HepG2 (cell line): ENCODE measurements around the gene CLTCL1. TPM values are rescaled to one million over a fixed set of nuclear protein-coding genes. Genes with fewer than 3 reads are reported as not detected.

Experiments used
- AFF4 ChIP-seq: sonication (generic); formaldehyde crosslinking; IDR thresholded peaks from 2 replicates; pipeline ENCODE4 v1.4.0; 2020; ENCODE audit warnings: missing genetic modification reagents
- BATF2 ChIP-seq: sonication (generic); formaldehyde crosslinking; IDR thresholded peaks from 2 replicates; pipeline ENCODE4 v1.8.0; 2022; ENCODE audit warnings: mild to moderate bottlenecking, missing genetic modification reagents, moderate library complexity
- JARID2 ChIP-seq: sonication (generic); formaldehyde crosslinking; IDR thresholded peaks from 2 replicates; pipeline ENCODE4 v1.8.1; 2023; ENCODE audit warnings: missing genetic modification reagents, inconsistent platforms; ENCODE audit not compliant: insufficient replicate concordance
- MZF1 ChIP-seq: sonication (generic); formaldehyde crosslinking; IDR thresholded peaks from 2 replicates; pipeline ENCODE4 v1.8.1; 2023; ENCODE audit warnings: mild to moderate bottlenecking, missing genetic modification reagents, borderline replicate concordance
- NCOA1 ChIP-seq: sonication (generic); formaldehyde crosslinking; IDR thresholded peaks from 2 replicates; pipeline ENCODE4 v1.9.0; 2021; ENCODE audit warnings: missing genetic modification reagents
- POLR2AphosphoS2 ChIP-seq: IDR thresholded peaks from 2 replicates; pipeline ENCODE4 v1.6.1; 2011; ENCODE audit warnings: low read depth, low read length, improper control_type of control experiment
- RFXAP ChIP-seq: sonication (generic); formaldehyde crosslinking; IDR thresholded peaks from 2 replicates; pipeline ENCODE4 v1.4.0; 2020; ENCODE audit warnings: missing genetic modification reagents, borderline replicate concordance
- RXRA ChIP-seq: sonication (generic); formaldehyde crosslinking; IDR thresholded peaks from 2 replicates; pipeline ENCODE4 v1.5.1; 2020; ENCODE audit warnings: missing genetic modification reagents
- SCMH1 ChIP-seq: sonication (generic); formaldehyde crosslinking; IDR thresholded peaks from 2 replicates; pipeline ENCODE4 v1.9.0; 2021; ENCODE audit warnings: missing genetic modification reagents, mild to moderate bottlenecking, borderline replicate concordance
- SOX5 ChIP-seq: IDR thresholded peaks from 2 replicates; pipeline ENCODE4 v1.6.1; 2016; ENCODE audit warnings: borderline replicate concordance
- ZFP62 ChIP-seq: sonication (generic); formaldehyde crosslinking; IDR thresholded peaks from 2 replicates; pipeline ENCODE4 v1.4.0; 2020; ENCODE audit warnings: missing genetic modification reagents
- ZFX ChIP-seq: sonication (generic); formaldehyde crosslinking; IDR thresholded peaks from 2 replicates; pipeline ENCODE4 v1.4.0; 2020; ENCODE audit warnings: mild to moderate bottlenecking, low read depth, missing genetic modification reagents, moderate library complexity
- ZNF235 ChIP-seq: sonication (generic); formaldehyde crosslinking; IDR thresholded peaks from 2 replicates; pipeline ENCODE4 v1.8.1; 2023; ENCODE audit warnings: mild to moderate bottlenecking, missing genetic modification reagents, borderline replicate concordance
- ZNF292 ChIP-seq: sonication (generic); formaldehyde crosslinking; IDR thresholded peaks from 2 replicates; pipeline ENCODE4 v1.8.1; 2022; ENCODE audit warnings: mild to moderate bottlenecking, low read depth, missing genetic modification reagents, borderline replicate concordance
- ZNF558 ChIP-seq: sonication (generic); formaldehyde crosslinking; IDR thresholded peaks from 2 replicates; pipeline ENCODE4 v1.9.0; 2022; ENCODE audit warnings: mild to moderate bottlenecking, missing genetic modification reagents, borderline replicate concordance
- ZNF704 ChIP-seq: sonication (generic); formaldehyde crosslinking; IDR thresholded peaks from 2 replicates; pipeline ENCODE4 v1.8.1; 2023; ENCODE audit warnings: mild to moderate bottlenecking, inconsistent platforms, moderate library complexity, missing genetic modification reagents, borderline replicate concordance
- ZNF740 ChIP-seq: sonication (generic); formaldehyde crosslinking; IDR thresholded peaks from 2 replicates; pipeline ENCODE4 v1.4.0; 2020; ENCODE audit warnings: missing genetic modification reagents
- polyA plus RNA-seq, 8 experiments: library from polyadenylated mRNA; depleted of rRNA in 3 of 8; stranded (reverse) in 7 of 8; unstranded in 1 of 8; fragments of >200 nt; fragmentation: Illumina TruSeq in 4 of 8; extraction: Trizol in 4 of 8; gene quantifications; 2 replicates each; pipeline versions ENCODE4 v1.2.1 to v1.2.3, GENCODE V29; 2011 to 2016; ENCODE audit warnings: low read depth in 4 of 8, missing spikeins in 1 of 8, mixed read lengths in 1 of 8; ENCODE audit not compliant: insufficient read depth in 1 of 8
- total RNA-seq, 5 experiments: library from RNA; depleted of rRNA; stranded (reverse); fragments of >200 nt; fragmentation: Illumina TruSeq; extraction: Trizol; gene quantifications; 2 replicates each; pipeline ENCODE4 v1.2.3, GENCODE V29; 2016; ENCODE audit warnings: low read depth in 1 of 5
- TF ChIP-seq, protein P1 (sequence below): IDR thresholded peaks from 2 replicates; pipeline ENCODE4 v1.6.1; 2016
- TF ChIP-seq, protein P2 (sequence below): IDR thresholded peaks from 2 replicates; pipeline ENCODE4 v1.6.1; 2016

The CLTCL1 gene
- total and polyA plus RNA-seq, 2 of the 13 experiments (the other 11 are each of a cell fraction or from before 2014, with no cell fraction given): 8.1 to 10.9 TPM

DNA sequence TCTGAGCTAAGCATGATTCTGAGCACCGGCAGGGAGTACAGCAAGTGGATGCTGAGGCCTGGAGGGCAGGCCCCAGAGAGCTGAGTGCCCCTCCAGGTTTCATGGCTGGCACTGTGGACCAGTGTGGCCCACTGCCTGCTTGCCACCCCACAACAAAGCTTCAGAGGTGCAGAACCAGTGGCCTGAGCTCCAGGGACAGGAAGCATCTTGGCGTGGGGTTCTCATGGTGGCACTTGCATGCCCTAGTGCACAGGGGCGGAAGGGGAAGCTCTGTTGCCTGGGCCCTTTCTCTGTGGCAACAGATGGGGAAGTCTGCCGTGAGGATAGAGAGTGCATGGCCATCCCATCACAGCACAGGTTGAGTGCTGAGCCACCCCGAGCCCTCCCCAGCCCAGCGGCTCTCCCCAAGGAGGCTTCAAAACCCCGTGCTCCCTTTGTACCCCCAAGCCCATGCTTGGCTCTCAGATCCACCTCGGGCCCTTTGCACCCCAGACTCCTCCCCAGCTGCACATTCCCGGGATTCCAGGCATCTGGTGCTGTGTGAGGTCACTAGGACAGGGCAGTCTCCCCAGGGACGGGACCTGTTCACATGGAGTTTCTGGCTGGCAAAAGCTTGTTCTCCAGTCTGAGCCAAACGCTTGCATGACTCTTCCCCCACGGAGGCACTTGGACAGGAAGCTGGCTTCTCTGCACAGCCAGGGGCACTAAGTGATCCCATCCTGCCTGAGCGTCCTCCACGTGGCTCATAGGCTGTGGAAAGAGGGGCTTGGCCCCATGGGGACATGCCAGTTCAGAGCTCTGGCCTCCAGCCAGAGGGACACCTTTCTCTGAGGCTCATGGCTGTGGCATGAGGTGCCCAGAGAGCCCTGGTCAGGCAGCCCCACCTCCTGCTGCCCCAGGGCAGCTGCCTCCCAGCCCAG lies 117.2 kb downstream of the CLTCL1 start (continued):
- TF ChIP-seq ZNF704 (CRISPR knock-in tag) (no peak), BATF2 (CRISPR knock-in tag) (0 out of 2 replicates have a peak, but pooled peaks have one; percentile 29), NCOA1 (CRISPR knock-in tag) (peak; percentile 39; the same call in 1 of the 2 replicates), ZNF292 (no peak), JARID2 (CRISPR knock-in tag) (no peak), ZFX (CRISPR knock-in tag) (no peak), ZFP62 (CRISPR knock-in tag) (no peak), SOX5 (CRISPR knock-in tag) (0 out of 2 replicates have a peak, but pooled peaks have one; percentile 9), ZNF235 (no peak), ZNF740 (CRISPR knock-in tag) (no peak), ZNF558 (CRISPR knock-in tag) (no peak), RFXAP (0 out of 2 replicates have a peak, but pooled peaks have one; percentile 60), AFF4 (CRISPR knock-in tag) (no peak), SCMH1 (CRISPR knock-in tag) (no peak), RXRA (CRISPR knock-in tag) (peak; percentile 59; the same call in 1 of the 2 replicates), MZF1 (CRISPR knock-in tag) (no peak), POLR2AphosphoS2 (no peak)
- TF ChIP-seq, protein P1, sequence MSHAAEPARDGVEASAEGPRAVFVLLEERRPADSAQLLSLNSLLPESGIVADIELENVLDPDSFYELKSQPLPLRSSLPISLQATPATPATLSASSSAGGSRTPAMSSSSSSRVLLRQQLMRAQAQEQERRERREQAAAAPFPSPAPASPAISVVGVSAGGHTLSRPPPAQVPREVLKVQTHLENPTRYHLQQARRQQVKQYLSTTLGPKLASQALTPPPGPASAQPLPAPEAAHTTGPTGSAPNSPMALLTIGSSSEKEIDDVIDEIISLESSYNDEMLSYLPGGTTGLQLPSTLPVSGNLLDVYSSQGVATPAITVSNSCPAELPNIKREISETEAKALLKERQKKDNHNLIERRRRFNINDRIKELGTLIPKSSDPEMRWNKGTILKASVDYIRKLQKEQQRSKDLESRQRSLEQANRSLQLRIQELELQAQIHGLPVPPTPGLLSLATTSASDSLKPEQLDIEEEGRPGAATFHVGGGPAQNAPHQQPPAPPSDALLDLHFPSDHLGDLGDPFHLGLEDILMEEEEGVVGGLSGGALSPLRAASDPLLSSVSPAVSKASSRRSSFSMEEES: no peak
- TF ChIP-seq, protein P2, sequence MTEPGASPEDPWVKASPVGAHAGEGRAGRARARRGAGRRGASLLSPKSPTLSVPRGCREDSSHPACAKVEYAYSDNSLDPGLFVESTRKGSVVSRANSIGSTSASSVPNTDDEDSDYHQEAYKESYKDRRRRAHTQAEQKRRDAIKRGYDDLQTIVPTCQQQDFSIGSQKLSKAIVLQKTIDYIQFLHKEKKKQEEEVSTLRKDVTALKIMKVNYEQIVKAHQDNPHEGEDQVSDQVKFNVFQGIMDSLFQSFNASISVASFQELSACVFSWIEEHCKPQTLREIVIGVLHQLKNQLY: no peak
